ENCODE results near the gene ABCC4. TPM values are rescaled to one million over a fixed set of nuclear protein-coding genes. Genes with fewer than 3 reads are reported as not detected.

ABCC4 gene
- total RNA-seq, 2 experiments from 2014 or later = 6.4 to 7.7 TPM

GRCh38 chr13:95027638-95028037 is 273.6 kb downstream of the ABCC4 start:
- H3K36me3 Mint-ChIP-seq = peaks cover 3% of the 10 kb centered on the region
- no peak overlapping the region for H3K27ac Mint-ChIP-seq
- H3K27me3 Mint-ChIP-seq = no peaks in the 10 kb centered on the region
- CTCF ChIA-PET = no interaction called here
- H3K4me3 Mint-ChIP-seq = no peak overlapping the region
- H3K4me1 Mint-ChIP-seq = no peaks in the 10 kb centered on the region
- H3K9me3 Mint-ChIP-seq (ENCODE audit: low read depth) = no peaks in the 10 kb centered on the region
- DNase-seq (no peak), ATAC-seq (no peak)

GRCh38 chr13:95025116-95025515 is 276.1 kb downstream of the ABCC4 start:
- H3K27ac Mint-ChIP-seq = no peak overlapping the region
- CTCF ChIA-PET = no interaction called here
- peaks cover 6% of the 10 kb centered on the region for H3K36me3 Mint-ChIP-seq
- DNase-seq (no peak), ATAC-seq (no peak)
- H3K4me3 Mint-ChIP-seq = no peak overlapping the region
- H3K27me3 Mint-ChIP-seq = no peaks in the 10 kb centered on the region
- peaks cover 2% of the 10 kb centered on the region for H3K4me1 Mint-ChIP-seq
- H3K9me3 Mint-ChIP-seq (ENCODE audit: low read depth) = no peaks in the 10 kb centered on the region

GRCh38 chr13:95023405-95023804 is 277.8 kb downstream of the ABCC4 start:
- Mint-ChIP-seq H3K9me3 (ENCODE audit: low read depth) (no peaks in the 10 kb centered on the region), H3K4me3 (no peak overlapping the region), H3K4me1 (peaks cover 2% of the 10 kb centered on the region), H3K27me3 (no peaks in the 10 kb centered on the region), H3K36me3 (peaks cover 6% of the 10 kb centered on the region), H3K27ac (no peak overlapping the region)
- ATAC-seq (no peak), DNase-seq (no peak)
- CTCF ChIA-PET = no interaction called here

GRCh38 chr13:95020298-95020987 is 280.8 kb downstream of the ABCC4 start:
- Mint-ChIP-seq H3K4me1 (peaks cover 2% of the 10 kb centered on the region), H3K9me3 (ENCODE audit: low read depth) (no peaks in the 10 kb centered on the region), H3K36me3 (peaks cover 5% of the 10 kb centered on the region), H3K4me3 (no peak overlapping the region), H3K27me3 (no peaks in the 10 kb centered on the region), H3K27ac (no peak overlapping the region)
- ATAC-seq = no peak
- no peak for DNase-seq
- CTCF ChIA-PET = no interaction called here

GRCh38 chr13:95019886-95020285 is 281.4 kb downstream of the ABCC4 start:
- Mint-ChIP-seq H3K36me3 (peaks cover 5% of the 10 kb centered on the region), H3K9me3 (ENCODE audit: low read depth) (no peaks in the 10 kb centered on the region), H3K4me1 (peaks cover 2% of the 10 kb centered on the region), H3K27ac (no peak overlapping the region), H3K27me3 (no peaks in the 10 kb centered on the region), H3K4me3 (no peak overlapping the region)
- no peak for ATAC-seq
- no peak for DNase-seq
- CTCF ChIA-PET = no interaction called here

GRCh38 chr13:95007322-95007721 is 293.9 kb downstream of the ABCC4 start:
- peaks cover 23% of the 10 kb centered on the region for H3K27me3 Mint-ChIP-seq
- no peak overlapping the region for H3K4me3 Mint-ChIP-seq
- CTCF ChIA-PET = no interaction called here
- no peaks in the 10 kb centered on the region for H3K9me3 Mint-ChIP-seq (ENCODE audit: low read depth)
- H3K4me1 Mint-ChIP-seq = no peaks in the 10 kb centered on the region
- H3K36me3 Mint-ChIP-seq = no peaks in the 10 kb centered on the region
- no peak overlapping the region for H3K27ac Mint-ChIP-seq
- no peak for ATAC-seq
- no peak for DNase-seq

- Mint-ChIP-seq H3K9me3 (ENCODE audit: low read depth) (no peaks in the 10 kb centered on the region), H3K4me3 (no peak overlapping the region), H3K27me3 (peaks cover 38% of the 10 kb centered on the region), H3K36me3 (no peaks in the 10 kb centered on the region), H3K4me1 (no peaks in the 10 kb centered on the region), H3K27ac (no peak overlapping the region)
- CTCF ChIA-PET = no interaction called here
- DNase-seq = no peak
- ATAC-seq = no peak
Measured at GRCh38 chr13:95005300-95005699, 296.0 kb downstream of the ABCC4 start.

- H3K4me1 Mint-ChIP-seq = no peaks in the 10 kb centered on the region
- ATAC-seq (no peak), DNase-seq (no peak)
- no peaks in the 10 kb centered on the region for H3K36me3 Mint-ChIP-seq
- no peak overlapping the region for H3K4me3 Mint-ChIP-seq
- H3K9me3 Mint-ChIP-seq (ENCODE audit: low read depth) = no peaks in the 10 kb centered on the region
- no peak overlapping the region for H3K27ac Mint-ChIP-seq
- H3K27me3 Mint-ChIP-seq = peaks cover 45% of the 10 kb centered on the region
- CTCF ChIA-PET = no interaction called here
Measured at GRCh38 chr13:95003019-95003813, 298.0 kb downstream of the ABCC4 start.

GRCh38 chr13:95002126-95002525 is 299.1 kb downstream of the ABCC4 start:
- Mint-ChIP-seq H3K36me3 (no peaks in the 10 kb centered on the region), H3K27me3 (peaks cover 53% of the 10 kb centered on the region), H3K4me3 (no peak overlapping the region), H3K9me3 (ENCODE audit: low read depth) (no peaks in the 10 kb centered on the region), H3K27ac (no peak overlapping the region), H3K4me1 (no peaks in the 10 kb centered on the region)
- CTCF ChIA-PET = no interaction called here
- DNase-seq (no peak), ATAC-seq (no peak)

GRCh38 chr13:94999871-95000270 is 301.4 kb downstream of the ABCC4 start:
- CTCF ChIA-PET = no interaction called here
- H3K27ac Mint-ChIP-seq = no peak overlapping the region
- no peak overlapping the region for H3K4me3 Mint-ChIP-seq
- peaks cover 51% of the 10 kb centered on the region for H3K27me3 Mint-ChIP-seq
- ATAC-seq = no peak
- no peaks in the 10 kb centered on the region for H3K36me3 Mint-ChIP-seq
- DNase-seq = no peak
- no peaks in the 10 kb centered on the region for H3K9me3 Mint-ChIP-seq (ENCODE audit: low read depth)
- H3K4me1 Mint-ChIP-seq = no peaks in the 10 kb centered on the region

GRCh38 chr13:94997126-94997525 is 304.1 kb downstream of the ABCC4 start:
- no peaks in the 10 kb centered on the region for H3K36me3 Mint-ChIP-seq
- H3K9me3 Mint-ChIP-seq (ENCODE audit: low read depth) = no peaks in the 10 kb centered on the region
- DNase-seq = no peak
- H3K27ac Mint-ChIP-seq = no peak overlapping the region
- H3K4me3 Mint-ChIP-seq = no peak overlapping the region
- ATAC-seq = no peak
- CTCF ChIA-PET = no interaction called here
- no peaks in the 10 kb centered on the region for H3K4me1 Mint-ChIP-seq
- peaks cover 38% of the 10 kb centered on the region for H3K27me3 Mint-ChIP-seq

GRCh38 chr13:94996445-94996844 is 304.8 kb downstream of the ABCC4 start:
- Mint-ChIP-seq H3K36me3 (no peaks in the 10 kb centered on the region), H3K4me1 (no peaks in the 10 kb centered on the region), H3K9me3 (ENCODE audit: low read depth) (no peaks in the 10 kb centered on the region), H3K27me3 (peaks cover 31% of the 10 kb centered on the region), H3K4me3 (no peak overlapping the region), H3K27ac (no peak overlapping the region)
- DNase-seq (no peak), ATAC-seq (no peak)
- CTCF ChIA-PET = no interaction called here

GRCh38 chr13:94994506-94994905 is 306.7 kb downstream of the ABCC4 start:
- no peaks in the 10 kb centered on the region for H3K4me1 Mint-ChIP-seq
- H3K36me3 Mint-ChIP-seq = no peaks in the 10 kb centered on the region
- H3K9me3 Mint-ChIP-seq (ENCODE audit: low read depth) = no peaks in the 10 kb centered on the region
- ATAC-seq (no peak), DNase-seq (no peak)
- peaks cover 33% of the 10 kb centered on the region for H3K27me3 Mint-ChIP-seq
- no peak overlapping the region for H3K4me3 Mint-ChIP-seq
- CTCF ChIA-PET = no interaction called here
- H3K27ac Mint-ChIP-seq = no peak overlapping the region

- no peaks in the 10 kb centered on the region for H3K4me1 Mint-ChIP-seq
- H3K27ac Mint-ChIP-seq = no peak overlapping the region
- H3K9me3 Mint-ChIP-seq (ENCODE audit: low read depth) = no peaks in the 10 kb centered on the region
- peaks cover 33% of the 10 kb centered on the region for H3K27me3 Mint-ChIP-seq
- no peaks in the 10 kb centered on the region for H3K36me3 Mint-ChIP-seq
- CTCF ChIA-PET = no interaction called here
- no peak overlapping the region for H3K4me3 Mint-ChIP-seq
- ATAC-seq (no peak), DNase-seq (no peak)
Measured at GRCh38 chr13:94993616-94994015, 307.6 kb downstream of the ABCC4 start.
